ENCODE measurements around the gene ATG9A. TPM values are rescaled to one million over a fixed set of nuclear protein-coding genes. Genes with fewer than 3 reads are reported as not detected.
A peak's percentile ranks its signal among the peaks of the same experiment; 100 is the strongest.

The ATG9A gene
- total and polyA plus RNA-seq, 2 of the 8 experiments (the other 6 are each of a cell fraction or from before 2014, with no cell fraction given), result 43.6 to 66.8 TPM

DNA sequence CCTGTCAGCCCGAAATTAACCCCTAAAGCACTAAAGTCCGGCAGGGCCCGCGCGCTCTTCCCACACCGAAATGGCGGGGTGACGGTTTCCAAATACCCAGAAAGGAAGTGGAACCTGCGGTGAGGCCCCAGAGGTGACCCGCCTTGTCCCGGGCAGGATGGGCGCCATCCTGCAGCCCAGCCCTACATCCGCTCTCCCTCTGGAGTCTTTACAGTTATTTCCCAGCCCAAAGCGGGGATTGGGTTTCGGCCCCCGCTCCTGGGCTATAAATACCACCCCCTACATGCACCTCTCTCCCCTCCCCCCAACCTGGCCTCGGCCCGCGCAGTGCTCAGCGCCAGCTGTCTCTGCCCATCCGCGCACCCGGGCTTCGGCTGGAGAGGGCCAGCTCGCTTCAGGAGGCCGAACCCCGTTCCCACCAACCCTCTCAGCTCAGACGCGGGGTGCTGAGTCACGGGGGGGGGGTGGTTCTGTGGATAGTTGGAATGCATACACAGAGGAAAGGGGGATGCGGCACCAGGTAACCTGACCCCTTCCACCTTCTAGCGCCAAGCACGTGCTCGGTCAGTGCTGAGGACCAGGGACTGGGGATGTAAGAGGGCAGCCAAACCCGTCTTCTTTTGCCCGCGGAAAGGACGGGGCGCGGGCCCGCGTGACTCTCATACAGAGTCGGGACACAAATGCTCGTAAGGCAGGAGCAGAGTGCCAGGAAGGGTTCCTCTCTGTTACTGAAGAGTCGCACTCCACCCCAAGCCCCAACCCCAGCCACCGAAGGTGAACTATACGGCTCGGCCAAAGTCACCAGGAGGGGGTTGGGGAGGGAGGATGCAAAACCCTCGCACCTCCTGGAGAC lies 23.7 kb upstream of the ATG9A start, which contains the start of gene TUBA4B (continued):
- no peak for TF ChIP-seq SIRT6 (IDR thresholded peaks at IDR 0.05; ENCODE audit: low read length)
- peak; percentile 28 for TF ChIP-seq TAF7 (optimal IDR thresholded peaks at IDR 0.05; ENCODE audit: borderline replicate concordance, low read depth, low read length)
- peak; percentile 6 for TF ChIP-seq KDM4A (IDR thresholded peaks at IDR 0.05; ENCODE audit: low read depth, low read length, severe bottlenecking)
- no peak for TF ChIP-seq RNF2 (IDR thresholded peaks at IDR 0.05; ENCODE audit: borderline replicate concordance, low read depth, low read length, missing control alignments, poor library complexity, severe bottlenecking)
- TF ChIP-seq SIN3A (conservative IDR thresholded peaks at IDR 0.05 in 1 of 2, IDR thresholded peaks at IDR 0.05 in 1 of 2; ENCODE audit: low read depth in 1 of 2, low read length in 2 of 2), result 0 out of 4 replicates have a peak, but pooled peaks have one; percentile 10 to 33
- peak; percentile 44; the same call in 1 of the 2 replicates for TF ChIP-seq TAF1 (IDR thresholded peaks at IDR 0.05; ENCODE audit: low read depth, low read length)
- TF ChIP-seq, protein P1, sequence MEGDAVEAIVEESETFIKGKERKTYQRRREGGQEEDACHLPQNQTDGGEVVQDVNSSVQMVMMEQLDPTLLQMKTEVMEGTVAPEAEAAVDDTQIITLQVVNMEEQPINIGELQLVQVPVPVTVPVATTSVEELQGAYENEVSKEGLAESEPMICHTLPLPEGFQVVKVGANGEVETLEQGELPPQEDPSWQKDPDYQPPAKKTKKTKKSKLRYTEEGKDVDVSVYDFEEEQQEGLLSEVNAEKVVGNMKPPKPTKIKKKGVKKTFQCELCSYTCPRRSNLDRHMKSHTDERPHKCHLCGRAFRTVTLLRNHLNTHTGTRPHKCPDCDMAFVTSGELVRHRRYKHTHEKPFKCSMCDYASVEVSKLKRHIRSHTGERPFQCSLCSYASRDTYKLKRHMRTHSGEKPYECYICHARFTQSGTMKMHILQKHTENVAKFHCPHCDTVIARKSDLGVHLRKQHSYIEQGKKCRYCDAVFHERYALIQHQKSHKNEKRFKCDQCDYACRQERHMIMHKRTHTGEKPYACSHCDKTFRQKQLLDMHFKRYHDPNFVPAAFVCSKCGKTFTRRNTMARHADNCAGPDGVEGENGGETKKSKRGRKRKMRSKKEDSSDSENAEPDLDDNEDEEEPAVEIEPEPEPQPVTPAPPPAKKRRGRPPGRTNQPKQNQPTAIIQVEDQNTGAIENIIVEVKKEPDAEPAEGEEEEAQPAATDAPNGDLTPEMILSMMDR (IDR thresholded peaks at IDR 0.05; ENCODE audit: control extremely low read depth in 1 of 3, insufficient read depth in 1 of 3, low read depth in 1 of 3, low read length in 3 of 3), result no peak
- TF ChIP-seq EP300 (IDR thresholded peaks at IDR 0.05; ENCODE audit: borderline replicate concordance in 1 of 2, low read depth in 2 of 2, low read length in 2 of 2), result peak in 1 of 2 experiments; percentile 48; a peak in 1 of 3 replicates
- no peak; the same call in 1 of the 2 replicates for TF ChIP-seq SUZ12 (IDR thresholded peaks at IDR 0.05; ENCODE audit: low read length)
- no peak for TF ChIP-seq HDAC6 (IDR thresholded peaks at IDR 0.05; ENCODE audit: low read depth, low read length)
- TF ChIP-seq SAP30 (IDR thresholded peaks at IDR 0.05; ENCODE audit: insufficient read depth, insufficient replicate concordance, low read length), result no peak
- TF ChIP-seq, protein P2, sequence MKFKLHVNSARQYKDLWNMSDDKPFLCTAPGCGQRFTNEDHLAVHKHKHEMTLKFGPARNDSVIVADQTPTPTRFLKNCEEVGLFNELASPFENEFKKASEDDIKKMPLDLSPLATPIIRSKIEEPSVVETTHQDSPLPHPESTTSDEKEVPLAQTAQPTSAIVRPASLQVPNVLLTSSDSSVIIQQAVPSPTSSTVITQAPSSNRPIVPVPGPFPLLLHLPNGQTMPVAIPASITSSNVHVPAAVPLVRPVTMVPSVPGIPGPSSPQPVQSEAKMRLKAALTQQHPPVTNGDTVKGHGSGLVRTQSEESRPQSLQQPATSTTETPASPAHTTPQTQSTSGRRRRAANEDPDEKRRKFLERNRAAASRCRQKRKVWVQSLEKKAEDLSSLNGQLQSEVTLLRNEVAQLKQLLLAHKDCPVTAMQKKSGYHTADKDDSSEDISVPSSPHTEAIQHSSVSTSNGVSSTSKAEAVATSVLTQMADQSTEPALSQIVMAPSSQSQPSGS (IDR thresholded peaks at IDR 0.05; ENCODE audit: low read length), result no peak
- TF ChIP-seq, protein P3, sequence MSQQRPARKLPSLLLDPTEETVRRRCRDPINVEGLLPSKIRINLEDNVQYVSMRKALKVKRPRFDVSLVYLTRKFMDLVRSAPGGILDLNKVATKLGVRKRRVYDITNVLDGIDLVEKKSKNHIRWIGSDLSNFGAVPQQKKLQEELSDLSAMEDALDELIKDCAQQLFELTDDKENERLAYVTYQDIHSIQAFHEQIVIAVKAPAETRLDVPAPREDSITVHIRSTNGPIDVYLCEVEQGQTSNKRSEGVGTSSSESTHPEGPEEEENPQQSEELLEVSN (IDR thresholded peaks at IDR 0.05), result peak; percentile 95
- peak; percentile 98 for TF ChIP-seq MAX (IDR thresholded peaks at IDR 0.05)
- TF ChIP-seq TEAD4 (IDR thresholded peaks at IDR 0.05; ENCODE audit: low read depth, low read length), result 0 out of 2 replicates have a peak, but pooled peaks have one; percentile 39
- no peak for TF ChIP-seq CBX5 (IDR thresholded peaks at IDR 0.05; ENCODE audit: low read depth, low read length)
